Fibroblast of skin of right quadriceps (primary cell): ENCODE results near the gene RTBDN.
A peak's percentile ranks its signal among the peaks of the same experiment; 100 is the strongest.

Source experiments
- DNase-seq: peaks from one replicate; pipeline ENCODE4 v3.0.0-alpha.2; 2013

The RTBDN gene

GRCh38 chr19:12778017-12778904, 56.1 kb downstream of the RTBDN start:
- peak; percentile 75 for DNase-seq

- peak; percentile 79 for DNase-seq
Observed at GRCh38 chr19:12777217-12778016, 57.0 kb downstream of the RTBDN start.
